Kasumi-1 (cell line): ENCODE data around the gene SACS.

Experiments used
- DNase-seq, 2 experiments: peaks; one replicate each; lab custom pipeline; 2025; lab: John Stamatoyannopoulos, UW

Gene SACS

DNA sequence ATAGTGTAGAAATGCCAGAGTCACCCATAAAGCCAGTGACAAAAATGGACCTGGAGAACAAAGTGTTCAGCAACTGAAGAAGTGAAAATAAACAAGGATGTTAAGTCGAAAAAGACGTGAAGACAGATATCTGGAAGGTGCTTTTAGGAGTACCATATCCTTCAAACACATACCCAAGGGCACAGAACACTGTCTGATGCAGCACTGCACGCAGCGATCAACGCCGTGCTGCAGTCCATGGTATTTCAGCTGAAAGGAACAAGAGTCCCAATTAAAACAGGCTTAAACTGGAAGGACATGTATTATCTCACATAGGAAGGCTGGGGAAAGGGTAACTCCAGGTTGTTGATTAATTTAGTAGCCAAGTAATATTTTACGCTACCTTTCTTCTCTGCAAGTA lies 144.5 kb downstream of the SACS start:
- no peak for DNase-seq

DNA sequence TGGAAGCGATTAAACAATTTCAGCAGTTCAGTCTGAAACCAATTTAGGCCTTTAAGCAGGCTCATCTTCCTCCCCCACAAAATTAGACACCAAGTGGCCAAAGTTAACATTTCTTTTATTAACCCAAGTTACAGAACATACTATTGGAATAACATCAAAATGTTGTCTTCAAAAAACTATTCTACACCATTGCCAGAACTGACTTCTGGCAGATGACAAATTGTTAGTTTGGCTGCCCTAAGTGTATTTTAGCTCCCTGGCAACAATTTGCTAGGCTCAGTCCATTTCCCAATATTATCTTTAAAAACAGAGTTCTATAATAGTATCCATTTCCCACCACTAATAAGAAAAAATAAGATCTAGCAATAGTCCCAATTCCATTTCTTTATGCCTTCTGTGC lies 144.9 kb downstream of the SACS start:
- DNase-seq = no peak

DNA sequence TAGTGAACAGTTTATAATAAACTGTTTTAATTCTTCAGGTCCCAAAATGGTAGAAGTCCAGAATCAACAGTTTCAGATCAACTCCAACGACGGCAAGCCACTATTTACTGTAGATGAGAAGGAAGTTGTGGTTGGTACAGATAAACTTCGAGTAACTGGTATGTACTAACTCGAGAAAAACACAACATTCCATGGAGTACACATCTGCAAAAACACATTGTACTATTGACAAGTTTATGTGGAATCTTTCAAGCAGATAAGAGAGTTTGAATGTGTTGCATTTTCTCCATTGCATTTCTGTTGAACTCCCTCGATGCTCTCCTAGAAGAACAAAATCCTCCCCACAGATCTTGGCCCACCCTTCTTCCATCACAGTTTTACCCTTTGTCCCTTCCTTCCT lies 154.2 kb downstream of the SACS start:
- DNase-seq = no peak
